Measurements from ENCODE around the gene GABRB3. TPM values are rescaled to one million over a fixed set of nuclear protein-coding genes. Genes with fewer than 3 reads are reported as not detected.

GABRB3 gene
- total and polyA plus RNA-seq, 2 donors (not counting 3 experiments of a cell fraction or from before 2014, with no cell fraction given) = 0.03 TPM; not detected in 1

DNA sequence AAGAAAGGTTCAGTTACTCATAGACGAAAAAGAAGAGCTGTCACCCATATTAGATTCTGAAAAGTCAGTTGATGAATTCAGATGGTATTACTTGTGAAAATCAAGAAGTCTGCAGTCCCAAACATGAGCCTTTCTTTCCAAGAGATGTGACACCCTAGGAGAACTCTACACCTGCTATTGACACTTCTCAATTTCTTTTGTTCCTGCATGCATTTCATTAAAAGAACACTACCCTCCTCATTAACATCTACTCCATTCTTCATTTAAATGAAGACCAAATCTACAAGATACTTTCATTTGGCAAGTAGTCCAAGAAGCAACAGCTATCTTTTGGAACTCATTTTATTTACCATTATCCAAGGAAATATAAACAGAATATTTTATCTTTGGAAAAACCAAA, 6.6 kb downstream of the GABRB3 start:
- TF ChIP-seq GATA2 (IDR thresholded peaks at IDR 0.05; ENCODE audit: insufficient read depth, insufficient read length, low read depth, low read length) (no peak), EZH2 (IDR thresholded peaks at IDR 0.05; ENCODE audit: borderline replicate concordance, low read depth, low read length, severe bottlenecking) (no peak), JUN (IDR thresholded peaks at IDR 0.05; ENCODE audit: borderline replicate concordance, insufficient read depth, insufficient read length, low read depth) (no peak), POLR2A (IDR thresholded peaks at IDR 0.05; ENCODE audit: low read depth, low read length) (no peak), POLR2AphosphoS5 (IDR thresholded peaks at IDR 0.05; ENCODE audit: insufficient read depth, low read depth, low read length) (no peak), MYC (IDR thresholded peaks at IDR 0.05; ENCODE audit: low read depth, low read length) (no peak), FOS (IDR thresholded peaks at IDR 0.05; ENCODE audit: borderline replicate concordance, insufficient read depth, low read length) (no peak)
- TF ChIP-seq, protein P1, sequence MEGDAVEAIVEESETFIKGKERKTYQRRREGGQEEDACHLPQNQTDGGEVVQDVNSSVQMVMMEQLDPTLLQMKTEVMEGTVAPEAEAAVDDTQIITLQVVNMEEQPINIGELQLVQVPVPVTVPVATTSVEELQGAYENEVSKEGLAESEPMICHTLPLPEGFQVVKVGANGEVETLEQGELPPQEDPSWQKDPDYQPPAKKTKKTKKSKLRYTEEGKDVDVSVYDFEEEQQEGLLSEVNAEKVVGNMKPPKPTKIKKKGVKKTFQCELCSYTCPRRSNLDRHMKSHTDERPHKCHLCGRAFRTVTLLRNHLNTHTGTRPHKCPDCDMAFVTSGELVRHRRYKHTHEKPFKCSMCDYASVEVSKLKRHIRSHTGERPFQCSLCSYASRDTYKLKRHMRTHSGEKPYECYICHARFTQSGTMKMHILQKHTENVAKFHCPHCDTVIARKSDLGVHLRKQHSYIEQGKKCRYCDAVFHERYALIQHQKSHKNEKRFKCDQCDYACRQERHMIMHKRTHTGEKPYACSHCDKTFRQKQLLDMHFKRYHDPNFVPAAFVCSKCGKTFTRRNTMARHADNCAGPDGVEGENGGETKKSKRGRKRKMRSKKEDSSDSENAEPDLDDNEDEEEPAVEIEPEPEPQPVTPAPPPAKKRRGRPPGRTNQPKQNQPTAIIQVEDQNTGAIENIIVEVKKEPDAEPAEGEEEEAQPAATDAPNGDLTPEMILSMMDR (IDR thresholded peaks at IDR 0.05; ENCODE audit: extremely low read depth in 1 of 2, insufficient read depth in 1 of 2, low read depth in 1 of 2, low read length in 2 of 2) = no peak
- TF ChIP-seq, protein P2, sequence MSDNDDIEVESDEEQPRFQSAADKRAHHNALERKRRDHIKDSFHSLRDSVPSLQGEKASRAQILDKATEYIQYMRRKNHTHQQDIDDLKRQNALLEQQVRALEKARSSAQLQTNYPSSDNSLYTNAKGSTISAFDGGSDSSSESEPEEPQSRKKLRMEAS (IDR thresholded peaks at IDR 0.05; ENCODE audit: insufficient read depth, insufficient read length) = no peak
- Histone ChIP-seq H3K9ac (replicated peaks; ENCODE audit: extremely low read depth, insufficient read depth, low read length) (no peak overlapping the region), H3K9me3 (replicated peaks; ENCODE audit: control insufficient read depth, insufficient read depth, low read length) (no peaks in the 10 kb centered on the region), H4K20me1 (replicated peaks; ENCODE audit: control insufficient read depth, extremely low read depth, insufficient read depth, low read length) (no peaks in the 10 kb centered on the region), H3K4me2 (ENCODE audit: insufficient read depth, low read length) (no peak overlapping the region), H3K4me3 (replicated peaks in 1 of 3; ENCODE audit: insufficient read depth in 1 of 3, low read depth in 1 of 3, low read length in 3 of 3) (no peak overlapping the region), H3K27ac (ENCODE audit: insufficient read depth, low read depth, low read length) (no peak overlapping the region), H2AFZ (ENCODE audit: low read depth, low read length) (no peak overlapping the region), H3K79me2 (ENCODE audit: control insufficient read depth, insufficient read depth, low read length) (no peaks in the 10 kb centered on the region), H3K27me3 (ENCODE audit: control insufficient read depth in 2 of 2, insufficient read depth in 2 of 2, low read length in 2 of 2) (peaks cover 0 to 1% of the 10 kb centered on the region in 2 experiments), H3K4me1 (ENCODE audit: control insufficient read depth, extremely low read depth, insufficient read depth, low read length) (no peaks in the 10 kb centered on the region), H3K36me3 (ENCODE audit: control insufficient read depth in 2 of 2, extremely low read depth in 1 of 2, insufficient read depth in 2 of 2, low read length in 2 of 2) (no peaks in the 10 kb centered on the region), H3K9me1 (replicated peaks; ENCODE audit: control insufficient read depth, extremely low read depth, insufficient read depth, low read length) (no peaks in the 10 kb centered on the region)
- BruUV-seq (replicated peaks) = no TSS peak
- CTCF ChIA-PET = interaction anchor here (0.6 kb wide), 1 partner anchor 207 kb away, joined by 3 read pairs; no protein-coding TSS in a partner anchor
- DNase-seq (ENCODE audit: low read depth, low spot score) (no peak), FAIRE-seq (no peak)
- POLR2A ChIA-PET = no interaction called here
- intact Hi-C loops (cut with micrococcal nuclease) = no loop called here
- dilution Hi-C loops (cut with MboI; ENCODE audit: extremely low pct_ligation_motif_present, low sequenced_read_pairs) = no loop called here

Data from endothelial cell of umbilical vein (primary cell).